ENCODE results near the gene SPTAN1.

The SPTAN1 gene

DNA sequence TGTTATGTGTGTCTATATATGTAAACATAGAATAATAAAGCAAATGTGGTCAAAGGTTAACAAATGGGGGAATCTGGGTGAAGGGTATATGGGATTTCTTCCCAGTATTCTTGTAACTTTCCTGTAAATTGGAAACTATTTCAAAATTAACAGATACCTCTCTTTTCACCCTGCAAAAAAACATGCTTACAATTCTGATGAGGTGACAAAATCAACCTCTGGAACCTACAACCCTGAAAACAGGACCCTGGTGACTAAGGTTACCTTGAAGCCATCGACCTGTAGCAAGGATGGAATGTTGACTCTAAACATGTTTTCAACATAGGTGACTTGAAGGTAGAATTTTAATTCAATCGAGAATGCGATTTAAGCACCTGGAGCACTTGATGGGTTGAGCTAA is 5.9 kb upstream of the SPTAN1 start:
- TF ChIP-seq, protein P1, sequence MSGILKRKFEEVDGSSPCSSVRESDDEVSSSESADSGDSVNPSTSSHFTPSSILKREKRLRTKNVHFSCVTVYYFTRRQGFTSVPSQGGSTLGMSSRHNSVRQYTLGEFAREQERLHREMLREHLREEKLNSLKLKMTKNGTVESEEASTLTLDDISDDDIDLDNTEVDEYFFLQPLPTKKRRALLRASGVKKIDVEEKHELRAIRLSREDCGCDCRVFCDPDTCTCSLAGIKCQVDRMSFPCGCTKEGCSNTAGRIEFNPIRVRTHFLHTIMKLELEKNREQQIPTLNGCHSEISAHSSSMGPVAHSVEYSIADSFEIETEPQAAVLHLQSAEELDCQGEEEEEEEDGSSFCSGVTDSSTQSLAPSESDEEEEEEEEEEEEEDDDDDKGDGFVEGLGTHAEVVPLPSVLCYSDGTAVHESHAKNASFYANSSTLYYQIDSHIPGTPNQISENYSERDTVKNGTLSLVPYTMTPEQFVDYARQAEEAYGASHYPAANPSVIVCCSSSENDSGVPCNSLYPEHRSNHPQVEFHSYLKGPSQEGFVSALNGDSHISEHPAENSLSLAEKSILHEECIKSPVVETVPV (CRISPR knock-in tag; IDR thresholded peaks at IDR 0.05) = no peak
- TF ChIP-seq, protein P2, sequence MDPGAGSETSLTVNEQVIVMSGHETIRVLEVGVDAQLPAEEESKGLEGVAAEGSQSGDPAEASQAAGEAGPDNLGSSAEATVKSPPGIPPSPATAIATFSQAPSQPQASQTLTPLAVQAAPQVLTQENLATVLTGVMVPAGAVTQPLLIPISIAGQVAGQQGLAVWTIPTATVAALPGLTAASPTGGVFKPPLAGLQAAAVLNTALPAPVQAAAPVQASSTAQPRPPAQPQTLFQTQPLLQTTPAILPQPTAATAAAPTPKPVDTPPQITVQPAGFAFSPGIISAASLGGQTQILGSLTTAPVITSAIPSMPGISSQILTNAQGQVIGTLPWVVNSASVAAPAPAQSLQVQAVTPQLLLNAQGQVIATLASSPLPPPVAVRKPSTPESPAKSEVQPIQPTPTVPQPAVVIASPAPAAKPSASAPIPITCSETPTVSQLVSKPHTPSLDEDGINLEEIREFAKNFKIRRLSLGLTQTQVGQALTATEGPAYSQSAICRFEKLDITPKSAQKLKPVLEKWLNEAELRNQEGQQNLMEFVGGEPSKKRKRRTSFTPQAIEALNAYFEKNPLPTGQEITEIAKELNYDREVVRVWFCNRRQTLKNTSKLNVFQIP (CRISPR knock-in tag; IDR thresholded peaks at IDR 0.05; ENCODE audit: borderline replicate concordance, low read depth) = no peak
- TF ChIP-seq ESRRG (CRISPR knock-in tag; IDR thresholded peaks at IDR 0.05) (no peak), ZC3H10 (CRISPR knock-in tag; IDR thresholded peaks at IDR 0.05) (no peak), TOX (CRISPR knock-in tag; IDR thresholded peaks at IDR 0.05; ENCODE audit: borderline replicate concordance) (no peak), GLIS3 (CRISPR knock-in tag; IDR thresholded peaks at IDR 0.05) (no peak)
- no peak for ATAC-seq

DNA sequence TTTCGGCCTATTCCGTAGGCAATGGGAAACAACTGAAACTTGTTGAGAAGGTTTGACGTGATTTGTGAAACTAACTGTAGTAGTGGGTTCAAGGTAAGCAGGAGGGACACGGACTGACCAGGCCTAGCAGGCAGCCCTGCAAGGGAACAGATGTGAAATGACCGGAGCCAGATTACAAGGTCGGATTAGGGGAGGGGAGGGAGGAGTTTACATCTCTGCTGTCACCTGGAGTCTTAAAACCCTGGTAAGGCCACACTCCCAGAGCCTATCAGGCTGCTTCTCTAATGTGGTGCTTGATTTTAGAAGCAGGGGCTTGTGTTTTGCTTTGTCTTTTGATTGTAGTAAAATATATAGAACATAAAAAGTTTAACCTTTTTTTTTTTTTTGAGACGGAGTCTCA is 3.5 kb upstream of the SPTAN1 start:
- no peak for ATAC-seq
- TF ChIP-seq CSDC2 (CRISPR knock-in tag; IDR thresholded peaks at IDR 0.05) = no peak
- no peak for TF ChIP-seq ZNF565 (CRISPR knock-in tag; conservative IDR thresholded peaks at IDR 0.05; ENCODE audit: low read depth)
- no peak for TF ChIP-seq ESRRG (CRISPR knock-in tag; IDR thresholded peaks at IDR 0.05)
- TF ChIP-seq GLIS3 (CRISPR knock-in tag; IDR thresholded peaks at IDR 0.05) = no peak
- TF ChIP-seq ZC3H10 (CRISPR knock-in tag; IDR thresholded peaks at IDR 0.05) = no peak
- TF ChIP-seq, protein P3, sequence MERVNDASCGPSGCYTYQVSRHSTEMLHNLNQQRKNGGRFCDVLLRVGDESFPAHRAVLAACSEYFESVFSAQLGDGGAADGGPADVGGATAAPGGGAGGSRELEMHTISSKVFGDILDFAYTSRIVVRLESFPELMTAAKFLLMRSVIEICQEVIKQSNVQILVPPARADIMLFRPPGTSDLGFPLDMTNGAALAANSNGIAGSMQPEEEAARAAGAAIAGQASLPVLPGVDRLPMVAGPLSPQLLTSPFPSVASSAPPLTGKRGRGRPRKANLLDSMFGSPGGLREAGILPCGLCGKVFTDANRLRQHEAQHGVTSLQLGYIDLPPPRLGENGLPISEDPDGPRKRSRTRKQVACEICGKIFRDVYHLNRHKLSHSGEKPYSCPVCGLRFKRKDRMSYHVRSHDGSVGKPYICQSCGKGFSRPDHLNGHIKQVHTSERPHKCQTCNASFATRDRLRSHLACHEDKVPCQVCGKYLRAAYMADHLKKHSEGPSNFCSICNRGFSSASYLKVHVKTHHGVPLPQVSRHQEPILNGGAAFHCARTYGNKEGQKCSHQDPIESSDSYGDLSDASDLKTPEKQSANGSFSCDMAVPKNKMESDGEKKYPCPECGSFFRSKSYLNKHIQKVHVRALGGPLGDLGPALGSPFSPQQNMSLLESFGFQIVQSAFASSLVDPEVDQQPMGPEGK (CRISPR knock-in tag; IDR thresholded peaks at IDR 0.05; ENCODE audit: borderline replicate concordance) = no peak
- TF ChIP-seq RARB (CRISPR knock-in tag; IDR thresholded peaks at IDR 0.05) = no peak
- TF ChIP-seq, protein P2 (CRISPR knock-in tag; IDR thresholded peaks at IDR 0.05; ENCODE audit: borderline replicate concordance, low read depth) = no peak

DNA sequence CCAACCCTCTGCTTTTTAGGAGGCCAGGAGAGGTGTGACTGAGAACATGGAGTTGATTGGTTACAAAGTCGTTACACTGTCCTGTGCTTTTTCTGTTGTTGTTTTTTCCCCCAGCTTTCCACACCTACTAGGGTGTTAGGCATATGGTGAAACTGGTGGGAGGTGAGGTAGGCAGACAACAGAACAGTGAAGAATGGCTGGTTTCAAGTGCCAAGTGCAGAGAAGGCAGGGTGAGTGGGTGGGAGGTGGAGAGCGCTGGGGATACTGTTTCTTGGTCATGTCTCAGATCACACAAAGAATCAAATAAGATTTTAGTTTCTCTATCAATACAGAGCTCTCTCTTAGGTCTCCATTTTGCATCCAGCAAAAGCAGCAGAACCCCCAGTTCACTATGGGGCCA is 2.2 kb upstream of the SPTAN1 start:
- TF ChIP-seq SNAI2 (CRISPR knock-in tag; IDR thresholded peaks at IDR 0.05) (no peak), GLIS3 (CRISPR knock-in tag; IDR thresholded peaks at IDR 0.05) (no peak), ZNF70 (CRISPR knock-in tag; IDR thresholded peaks at IDR 0.05) (no peak), PPARA (CRISPR knock-in tag; IDR thresholded peaks at IDR 0.05; ENCODE audit: borderline replicate concordance) (no peak), RARB (CRISPR knock-in tag; IDR thresholded peaks at IDR 0.05) (no peak), ZNF565 (CRISPR knock-in tag; conservative IDR thresholded peaks at IDR 0.05; ENCODE audit: low read depth) (no peak), OSR1 (CRISPR knock-in tag; IDR thresholded peaks at IDR 0.05) (no peak), ARNTL (CRISPR knock-in tag; IDR thresholded peaks at IDR 0.05; ENCODE audit: borderline replicate concordance, low read depth) (no peak), ZNF8 (CRISPR knock-in tag; IDR thresholded peaks at IDR 0.05) (no peak), TCF4 (CRISPR knock-in tag; IDR thresholded peaks at IDR 0.05; ENCODE audit: borderline replicate concordance) (no peak), ESRRG (CRISPR knock-in tag; IDR thresholded peaks at IDR 0.05) (no peak)
- TF ChIP-seq, protein P4, sequence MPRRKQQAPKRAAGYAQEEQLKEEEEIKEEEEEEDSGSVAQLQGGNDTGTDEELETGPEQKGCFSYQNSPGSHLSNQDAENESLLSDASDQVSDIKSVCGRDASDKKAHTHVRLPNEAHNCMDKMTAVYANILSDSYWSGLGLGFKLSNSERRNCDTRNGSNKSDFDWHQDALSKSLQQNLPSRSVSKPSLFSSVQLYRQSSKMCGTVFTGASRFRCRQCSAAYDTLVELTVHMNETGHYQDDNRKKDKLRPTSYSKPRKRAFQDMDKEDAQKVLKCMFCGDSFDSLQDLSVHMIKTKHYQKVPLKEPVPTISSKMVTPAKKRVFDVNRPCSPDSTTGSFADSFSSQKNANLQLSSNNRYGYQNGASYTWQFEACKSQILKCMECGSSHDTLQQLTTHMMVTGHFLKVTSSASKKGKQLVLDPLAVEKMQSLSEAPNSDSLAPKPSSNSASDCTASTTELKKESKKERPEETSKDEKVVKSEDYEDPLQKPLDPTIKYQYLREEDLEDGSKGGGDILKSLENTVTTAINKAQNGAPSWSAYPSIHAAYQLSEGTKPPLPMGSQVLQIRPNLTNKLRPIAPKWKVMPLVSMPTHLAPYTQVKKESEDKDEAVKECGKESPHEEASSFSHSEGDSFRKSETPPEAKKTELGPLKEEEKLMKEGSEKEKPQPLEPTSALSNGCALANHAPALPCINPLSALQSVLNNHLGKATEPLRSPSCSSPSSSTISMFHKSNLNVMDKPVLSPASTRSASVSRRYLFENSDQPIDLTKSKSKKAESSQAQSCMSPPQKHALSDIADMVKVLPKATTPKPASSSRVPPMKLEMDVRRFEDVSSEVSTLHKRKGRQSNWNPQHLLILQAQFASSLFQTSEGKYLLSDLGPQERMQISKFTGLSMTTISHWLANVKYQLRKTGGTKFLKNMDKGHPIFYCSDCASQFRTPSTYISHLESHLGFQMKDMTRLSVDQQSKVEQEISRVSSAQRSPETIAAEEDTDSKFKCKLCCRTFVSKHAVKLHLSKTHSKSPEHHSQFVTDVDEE (CRISPR knock-in tag; IDR thresholded peaks at IDR 0.05) = no peak
- ATAC-seq = no peak

Measured in SK-N-SH treated with all-trans-retinoic acid at 6 μM for 48 hours (cell line).